Stromal cell of bone marrow (primary cell): ENCODE data around the gene FYB2.

Experiments used
- DNase-seq: peaks from one replicate; pipeline ENCODE4 v3.0.0-alpha.2; 2012; ENCODE audit warnings: low read depth

The FYB2 gene

GRCh38 chr1:56833088-56833487, 13.9 kb upstream of the FYB2 start:
- DNase-seq, result no peak

- DNase-seq, result peak; percentile 90
Measured at GRCh38 chr1:56831871-56832693, 12.9 kb upstream of the FYB2 start.

- DNase-seq, result no peak
Measured at GRCh38 chr1:56830052-56830451, 10.8 kb upstream of the FYB2 start.

GRCh38 chr1:56827711-56828110, 8.5 kb upstream of the FYB2 start:
- DNase-seq, result no peak

- no peak for DNase-seq
Measured at GRCh38 chr1:56825436-56825835, 6.2 kb upstream of the FYB2 start.

GRCh38 chr1:56824938-56825337, 5.7 kb upstream of the FYB2 start:
- DNase-seq, result no peak

GRCh38 chr1:56824271-56824670, 5.1 kb upstream of the FYB2 start:
- no peak for DNase-seq

- no peak for DNase-seq
Measured at GRCh38 chr1:56821462-56821797, 2.2 kb upstream of the FYB2 start.

- peak; percentile 64 for DNase-seq
Measured at GRCh38 chr1:56820755-56821461, 1.7 kb upstream of the FYB2 start.

GRCh38 chr1:56817716-56818463, 1.3 kb downstream of the FYB2 start:
- no peak for DNase-seq

- DNase-seq, result no peak
Measured at GRCh38 chr1:56816909-56817308, 2.3 kb downstream of the FYB2 start.

- DNase-seq, result peak; percentile 31
Measured at GRCh38 chr1:56816264-56816663, 2.9 kb downstream of the FYB2 start.

GRCh38 chr1:56814205-56814604, 5.0 kb downstream of the FYB2 start:
- peak; percentile 69 for DNase-seq

GRCh38 chr1:56811331-56811730, 7.9 kb downstream of the FYB2 start:
- DNase-seq, result no peak

GRCh38 chr1:56808410-56808809, 10.8 kb downstream of the FYB2 start:
- no peak for DNase-seq

GRCh38 chr1:56806804-56807203, 12.4 kb downstream of the FYB2 start:
- no peak for DNase-seq

- DNase-seq, result no peak
Measured at GRCh38 chr1:56803561-56804156, 15.5 kb downstream of the FYB2 start.

GRCh38 chr1:56799605-56800400, 19.4 kb downstream of the FYB2 start:
- peak; percentile 49 for DNase-seq

GRCh38 chr1:56798053-56798471, 21.1 kb downstream of the FYB2 start:
- DNase-seq, result peak; percentile 56

- DNase-seq, result no peak
Measured at GRCh38 chr1:56797065-56797685, 22.0 kb downstream of the FYB2 start.

- DNase-seq, result no peak
Measured at GRCh38 chr1:56795870-56796269, 23.3 kb downstream of the FYB2 start.
